GM13976 (cell line): ENCODE measurements around the gene SCAND1.

Source experiments
- DNase-seq: peaks from one replicate; pipeline ENCODE4 v3.0.0; 2012; ENCODE audit warnings: low spot score
- CTCF ChIP-seq: IDR thresholded peaks from 2 replicates; pipeline ENCODE4 v1.5.1; 2012; ENCODE audit warnings: borderline replicate concordance, mild to moderate bottlenecking; ENCODE audit not compliant: insufficient read depth; ENCODE audit errors: extremely low read depth, missing control alignments, control extremely low read depth
- in situ Hi-C: fragments of 300-500 bp; cut with MboI; formaldehyde crosslinking; loops from one replicate; pipeline ENCODE4 v1.12.0; 2022; ENCODE audit warnings: low sequenced_read_pairs, mixed read lengths, inconsistent platforms; ENCODE audit not compliant: unreplicated experiment

The SCAND1 gene

GRCh38 chr20:35903843-35904242 is 50.5 kb downstream of the SCAND1 start:
- in situ Hi-C loops: no loop called here
- TF ChIP-seq CTCF: no peak
- DNase-seq: no peak
